Stimulated activated CD8-positive, alpha-beta memory T cell treated with anti-CD3 and anti-CD28 coated beads, Interleukin-15, amount 100 ng/mL, for 4 hours (primary cell): ENCODE measurements around the gene EGFL7.

Experiments used
- DNase-seq, 2 donors: peaks; one replicate each; pipeline ENCODE4 v3.0.0-alpha.2; 2020; ENCODE audit warnings: low read depth in 2 of 2

EGFL7 gene

GRCh38 chr9:136685790-136686533, 23.2 kb downstream of the EGFL7 start:
- no peak for DNase-seq

GRCh38 chr9:136686534-136686793, 23.7 kb downstream of the EGFL7 start:
- no peak for DNase-seq

DNA sequence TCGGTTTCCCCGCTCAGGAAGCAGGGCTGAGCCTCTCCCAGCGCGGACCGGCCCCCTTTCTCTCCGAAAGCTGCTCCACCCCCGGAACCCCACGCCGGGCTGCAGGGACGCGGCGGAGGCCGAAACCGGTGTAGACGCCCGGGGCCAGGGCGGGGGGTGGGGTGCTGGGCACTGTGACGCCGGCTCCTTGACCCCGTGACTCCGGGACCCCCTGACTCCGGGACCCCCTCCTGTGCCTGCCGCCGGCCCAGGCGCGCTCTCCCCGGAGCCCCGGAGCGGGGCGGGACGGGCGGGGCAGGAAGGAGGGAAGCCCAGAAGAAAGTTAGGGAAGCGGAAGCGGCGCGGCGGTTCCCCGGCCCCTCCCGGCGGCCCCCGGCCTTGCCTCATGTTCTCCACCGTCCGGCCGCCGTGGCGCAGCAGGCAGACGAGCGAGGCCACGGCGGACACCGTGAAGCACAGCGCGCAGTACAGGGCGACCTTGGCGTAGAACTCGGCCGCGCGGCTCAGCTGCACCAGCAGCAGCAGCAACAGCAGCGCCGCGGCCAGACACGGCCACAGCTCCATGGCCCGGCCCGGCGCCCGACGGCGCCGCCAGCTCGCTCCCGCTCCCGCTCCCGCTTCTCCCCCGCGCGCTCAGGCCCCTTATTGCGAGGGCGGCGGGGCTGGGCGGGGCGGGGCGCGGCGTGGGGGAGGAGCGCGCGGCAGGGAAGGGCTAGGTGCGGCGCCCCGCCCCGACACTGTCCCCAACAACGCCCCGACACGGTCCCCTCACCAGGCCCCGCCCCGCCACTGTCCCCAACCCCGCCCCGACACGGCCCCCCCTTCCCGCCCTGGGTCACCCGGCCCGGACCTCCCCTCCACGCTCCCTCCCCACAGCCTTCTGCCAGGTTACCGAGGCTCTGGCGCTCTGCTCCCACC, 24.3 kb downstream of the EGFL7 start, which contains the start of gene AGPAT2:
TSS of gene AGPAT2 (minus strand) at position 664 of the 918 bp plus-strand sequence. CDS start at position 564, 100 bp downstream.
- peak in 1 of 2 donors; percentile 40 for DNase-seq

DNA sequence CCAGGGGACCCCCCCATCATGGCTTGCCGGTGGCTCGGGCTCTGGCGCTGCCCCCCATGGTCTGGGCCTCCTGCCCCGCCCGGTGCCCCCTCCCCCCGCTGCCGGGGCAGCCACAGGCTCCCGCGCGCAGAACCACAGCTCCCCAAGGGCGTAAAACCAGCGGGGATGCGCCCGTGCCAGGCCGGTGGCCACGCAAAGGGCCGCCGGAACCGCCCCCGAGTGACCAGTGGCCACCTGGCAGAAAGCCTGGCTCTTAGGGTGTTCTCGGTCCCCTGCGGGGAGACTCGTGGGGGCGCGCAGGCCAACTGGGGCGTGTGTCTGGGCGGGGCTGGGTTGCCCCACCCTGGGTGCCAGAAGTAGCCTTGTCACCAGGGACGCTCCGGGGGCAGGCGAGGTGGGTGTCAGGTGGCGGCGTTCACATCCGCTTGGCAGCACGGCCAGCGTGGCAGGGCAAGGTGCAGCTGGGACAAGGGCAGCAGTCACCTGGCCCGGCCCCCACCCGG, 25.1 kb downstream of the EGFL7 start:
- DNase-seq: no peak

- no peak for DNase-seq
Measured at GRCh38 chr9:136688274-136689107, 25.8 kb downstream of the EGFL7 start.

GRCh38 chr9:136689108-136689460, 26.4 kb downstream of the EGFL7 start:
- no peak for DNase-seq

GRCh38 chr9:136690104-136690805, 27.5 kb downstream of the EGFL7 start:
- no peak for DNase-seq

DNA sequence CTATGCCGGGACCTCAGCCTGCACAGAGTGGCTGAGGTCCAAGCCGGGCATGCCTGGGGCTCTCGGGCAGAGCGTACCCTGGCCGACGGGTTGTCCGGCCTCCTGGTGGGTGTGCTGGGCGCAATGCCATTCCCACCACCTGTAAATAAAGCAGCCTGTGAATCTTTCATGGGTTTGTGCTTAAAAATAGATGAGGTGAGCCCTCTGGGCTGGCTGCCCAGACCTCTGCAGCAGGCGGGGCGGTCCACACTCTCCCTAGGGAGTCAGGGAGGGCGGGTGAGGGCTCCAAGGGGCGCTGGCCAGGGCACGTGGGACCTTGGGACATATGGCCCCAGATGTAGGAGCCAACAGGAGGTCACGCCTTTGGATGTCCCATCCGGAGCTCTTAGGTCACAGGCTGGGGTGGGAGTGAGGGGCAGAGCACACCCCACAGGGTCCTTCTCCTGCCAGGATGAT, 28.1 kb downstream of the EGFL7 start:
- no peak for DNase-seq

GRCh38 chr9:136691316-136692184, 28.8 kb downstream of the EGFL7 start:
- DNase-seq: no peak

DNA sequence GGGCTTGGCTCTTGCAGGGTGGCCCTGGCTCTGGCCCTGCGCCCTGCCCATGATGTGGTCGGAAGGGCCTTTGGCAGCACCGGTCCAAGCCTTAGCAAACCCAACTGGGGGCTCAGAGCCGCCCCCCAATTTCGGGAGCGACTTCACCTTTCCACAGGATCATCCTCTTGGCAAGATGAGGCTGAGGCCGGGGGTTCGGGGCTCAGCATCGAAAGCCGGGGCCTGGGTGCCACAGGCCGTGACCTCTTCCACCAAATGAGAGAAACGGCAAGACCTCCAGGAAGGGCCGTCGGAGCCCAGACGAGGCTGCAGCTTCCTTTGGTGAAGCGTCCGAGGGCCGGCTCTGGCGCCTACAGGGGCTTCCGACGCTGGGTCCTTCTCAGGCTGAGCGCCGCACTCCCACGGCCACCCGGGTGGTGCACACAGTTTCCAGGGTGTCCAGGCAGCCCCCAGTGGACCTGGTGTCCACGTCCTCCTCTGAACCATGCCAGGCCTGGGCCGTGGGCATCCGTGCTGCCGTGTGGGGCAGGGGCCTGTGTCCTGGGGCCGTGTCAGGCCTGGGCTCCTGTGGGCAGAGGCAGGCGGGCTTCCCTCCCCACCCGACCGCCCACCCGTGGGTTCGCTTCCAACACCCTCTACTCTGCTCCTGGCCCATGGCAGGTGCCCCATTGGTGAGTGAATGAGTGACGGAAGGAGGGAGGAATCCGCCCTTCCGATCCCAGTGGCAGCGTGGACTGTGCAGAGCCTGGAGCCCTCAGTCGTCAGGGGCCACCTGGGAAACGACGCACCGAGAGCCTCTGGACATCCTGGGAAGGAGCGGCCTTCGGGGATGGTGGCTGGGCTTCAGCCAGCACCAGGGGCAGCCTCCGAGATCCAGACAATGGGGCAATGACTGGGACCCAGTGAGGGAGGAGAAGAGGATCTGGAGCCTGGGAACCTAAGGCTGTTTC, 29.7 kb downstream of the EGFL7 start:
- no peak for DNase-seq

DNA sequence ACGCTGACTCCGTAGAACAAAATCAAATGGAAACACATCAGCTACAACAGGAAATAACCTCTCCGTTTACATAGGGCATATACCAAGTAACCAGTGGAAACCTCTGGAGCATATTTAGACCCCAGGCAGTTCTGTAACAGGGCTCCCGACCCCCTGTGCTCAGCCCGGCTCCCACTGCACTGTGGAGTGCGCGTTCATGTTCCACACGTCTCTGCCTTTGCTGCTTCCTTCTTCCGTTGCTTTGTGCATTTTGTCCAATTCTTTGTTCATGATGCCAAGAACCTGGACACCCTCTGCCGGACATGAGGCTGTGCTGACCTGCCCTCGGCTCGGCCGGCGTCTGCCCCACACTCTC, 30.4 kb downstream of the EGFL7 start:
- no peak for DNase-seq

DNA sequence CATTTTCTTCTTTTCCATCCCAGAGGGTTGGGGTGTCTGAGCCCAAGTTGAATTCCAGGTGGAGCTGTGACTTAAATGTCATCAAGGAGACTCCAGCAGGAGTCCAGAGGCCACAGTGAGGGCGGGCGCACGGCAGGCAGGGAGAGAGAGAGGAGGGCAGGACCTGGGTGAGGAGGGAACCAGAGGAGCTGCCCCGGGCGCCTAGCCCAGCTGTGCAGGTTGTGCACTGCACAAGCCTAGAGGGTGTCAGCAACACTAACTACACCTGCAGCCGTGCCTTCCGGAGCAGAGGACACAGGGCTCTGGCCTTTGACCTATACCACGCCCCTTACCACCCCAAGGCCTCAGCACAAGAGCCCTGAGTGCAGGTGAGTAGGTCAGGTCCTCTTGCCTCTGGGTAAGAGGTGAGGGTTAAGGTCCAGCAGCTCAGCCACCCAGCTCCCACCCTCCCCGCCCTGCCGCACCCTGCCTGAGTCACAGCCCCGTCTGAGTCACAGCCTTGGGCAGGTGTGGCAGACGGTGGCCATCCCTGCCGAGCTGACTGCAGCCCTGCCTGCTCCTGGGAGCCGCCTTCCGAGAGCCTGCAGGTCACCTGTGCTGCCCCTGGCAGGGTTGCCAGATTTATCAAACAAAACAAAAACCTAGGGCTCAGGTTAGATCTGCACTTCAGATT, 30.9 kb downstream of the EGFL7 start:
- DNase-seq: no peak

- no peak for DNase-seq
Measured at GRCh38 chr9:136694163-136694871, 31.6 kb downstream of the EGFL7 start.

GRCh38 chr9:136694872-136695247, 32.1 kb downstream of the EGFL7 start:
- DNase-seq: no peak

DNA sequence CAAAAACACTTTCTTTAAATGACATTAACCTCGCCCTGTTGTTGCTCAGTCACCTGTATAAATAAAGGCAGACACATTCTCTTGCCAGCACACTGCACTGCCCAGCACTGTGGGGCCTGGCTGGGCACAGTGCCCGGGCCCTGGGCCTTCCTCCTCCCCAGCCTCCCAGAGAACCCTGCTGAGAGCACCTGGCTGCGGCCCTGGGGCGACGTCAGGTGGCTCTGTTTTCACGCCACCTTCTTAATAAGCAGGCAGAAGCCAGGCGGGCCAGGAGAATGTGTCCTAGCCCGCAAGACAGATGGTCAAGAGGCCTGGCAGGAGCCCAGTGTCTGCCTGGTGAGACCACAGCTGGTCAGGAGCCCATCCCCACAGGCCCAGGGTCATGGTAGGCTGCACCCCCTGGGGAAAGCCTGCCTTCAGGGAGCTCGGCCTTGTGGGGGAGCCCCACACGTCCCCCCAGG, 32.7 kb downstream of the EGFL7 start:
- DNase-seq: no peak

GRCh38 chr9:136695955-136696354, 33.2 kb downstream of the EGFL7 start:
- DNase-seq: no peak

- no peak for DNase-seq
Measured at GRCh38 chr9:136696502-136696901, 33.8 kb downstream of the EGFL7 start.
